B cell (primary cell): ENCODE data around the gene AVEN. TPM values are rescaled to one million over a fixed set of nuclear protein-coding genes. Genes with fewer than 3 reads are reported as not detected.

ENCODE experiments used
- ATAC-seq: fragments of 200-7000 bp; cut with Tn5 transposase; one replicate; pipeline ENCODE4 v1.10.0; 2021; ENCODE audit warnings: low read depth, mild to moderate bottlenecking, moderate number of reproducible peaks, moderate library complexity
- CTCF ChIA-PET: fragments of 350-600 bp; sonication (Branson Sonifier 250); formaldehyde crosslinking; loops from one replicate; lab custom pipeline; 2021; ENCODE audit warnings: antibody characterized with exemption, inconsistent platforms; lab: Charles Lee
- POLR2A ChIA-PET: fragments of 350-600 bp; sonication (Branson Sonifier 250); formaldehyde crosslinking; loops from one replicate; lab custom pipeline; 2021; ENCODE audit warnings: antibody characterized with exemption; lab: Charles Lee
- DNase-seq: peaks from one replicate; pipeline ENCODE4 v3.0.0; 2013
- H2AFZ ChIP-seq: 2 replicates; pipeline ENCODE4 v1.6.1; 2012; ENCODE audit warnings: mild to moderate bottlenecking, low read depth, low read length; ENCODE audit not compliant: insufficient read depth, poor library complexity, severe bottlenecking
- H3K27ac ChIP-seq, 2 donors: 1 replicate in 1 of 2; 2 replicates in 1 of 2; pipeline ENCODE4 v1.5.1; 2012 to 2013; ENCODE audit warnings: low read length in 2 of 2, mild to moderate bottlenecking in 2 of 2, moderate library complexity in 1 of 2
- H3K27me3 ChIP-seq, 4 experiments: fragments of 200-600 bp in 1 of 4; sonication (generic) in 1 of 4; replicated peaks in 1 of 4; 1 replicate in 2 of 4; 2 replicates in 2 of 4; pipeline versions ENCODE4 v1.6.1 to v1.7.0; 2013 to 2016; ENCODE audit warnings: low read length in 3 of 4, mild to moderate bottlenecking in 2 of 4, mixed read lengths in 1 of 4, moderate library complexity in 1 of 4; ENCODE audit not compliant: insufficient read depth in 4 of 4, control insufficient read depth in 3 of 4; ENCODE audit errors: control extremely low read depth in 1 of 4
- H3K36me3 ChIP-seq, 2 experiments: replicated peaks in 1 of 2; 1 replicate in 1 of 2; 2 replicates in 1 of 2; pipeline versions ENCODE4 v1.6.1 to v1.7.1; 2013; ENCODE audit warnings: low read length in 1 of 2; ENCODE audit not compliant: insufficient read depth in 2 of 2, control insufficient read depth in 1 of 2; ENCODE audit errors: control extremely low read depth in 1 of 2, extremely low read depth in 1 of 2
- H3K4me1 ChIP-seq, 2 donors: fragments of 200-600 bp in 1 of 2; sonication (generic) in 1 of 2; 1 replicate in 1 of 2; 2 replicates in 1 of 2; pipeline versions ENCODE4 v1.5.1 to v1.6.1; 2013 to 2017; ENCODE audit warnings: low read length in 2 of 2; ENCODE audit not compliant: control insufficient read depth in 2 of 2, insufficient read depth in 2 of 2
- H3K4me2 ChIP-seq: replicated peaks from 2 replicates; pipeline ENCODE3; 2012; ENCODE audit warnings: mild to moderate bottlenecking, low read depth, low read length; ENCODE audit not compliant: poor library complexity, severe bottlenecking
- H3K4me3 ChIP-seq, 5 experiments: fragments of 200-600 bp in 1 of 5; sonication (generic) in 1 of 5; 1 replicate in 3 of 5; 2 replicates in 2 of 5; pipeline versions ENCODE4 v1.5.1 to v1.7.0; 2011 to 2016; ENCODE audit warnings: low read length in 4 of 5, mild to moderate bottlenecking in 4 of 5, low read depth in 2 of 5, control low read depth in 1 of 5, moderate library complexity in 1 of 5; ENCODE audit not compliant: insufficient read depth in 1 of 5; ENCODE audit errors: control extremely low read depth in 1 of 5, extremely low read depth in 1 of 5
- H3K79me2 ChIP-seq: fragments of 200-600 bp; sonication (generic); one replicate; pipeline ENCODE4 v1.6.0; 2016; ENCODE audit warnings: low read length; ENCODE audit not compliant: control insufficient read depth, insufficient read depth
- H3K9ac ChIP-seq: fragments of 200-600 bp; sonication (generic); 2 replicates; pipeline ENCODE4 v1.6.1; 2017; ENCODE audit warnings: mild to moderate bottlenecking, low read length, moderate library complexity
- H3K9me3 ChIP-seq, 3 donors: one replicate each; pipeline versions ENCODE4 v1.6.1 to v1.7.1; 2013; ENCODE audit warnings: low read length in 2 of 3; ENCODE audit not compliant: control insufficient read depth in 2 of 3, insufficient read depth in 1 of 3; ENCODE audit errors: control extremely low read depth in 1 of 3
- H4K20me1 ChIP-seq: 2 replicates; pipeline ENCODE4 v1.6.0; 2012; ENCODE audit warnings: mild to moderate bottlenecking, low read length; ENCODE audit not compliant: insufficient read depth, control insufficient read depth, poor library complexity, severe bottlenecking
- H3K27ac Mint-ChIP-seq: one replicate; pipeline ENCODE4 v1.8.0; 2021; ENCODE audit warnings: mixed read lengths
- H3K27me3 Mint-ChIP-seq: one replicate; pipeline ENCODE4 v1.8.0; 2021; ENCODE audit warnings: mixed read lengths
- H3K4me1 Mint-ChIP-seq: one replicate; pipeline ENCODE4 v1.8.0; 2021; ENCODE audit warnings: mixed read lengths
- H3K4me3 Mint-ChIP-seq: one replicate; pipeline ENCODE4 v1.8.0; 2021; ENCODE audit warnings: mixed read lengths
- H3K9me3 Mint-ChIP-seq: one replicate; pipeline ENCODE4 v1.8.0; 2022; ENCODE audit warnings: mixed read lengths; ENCODE audit not compliant: insufficient read depth
- CTCF ChIP-seq: fragments of 200-600 bp; IDR thresholded peaks from one replicate; pipeline ENCODE4 v1.8.0; 2022; ENCODE audit warnings: antibody characterized with exemption, mild to moderate bottlenecking
- EZH2 ChIP-seq: IDR thresholded peaks from 2 replicates; pipeline ENCODE4 v1.6.1; 2012; ENCODE audit warnings: borderline replicate concordance, low read depth, mild to moderate bottlenecking, moderate library complexity, low read length; ENCODE audit not compliant: insufficient read depth, poor library complexity, severe bottlenecking
- WGBS: methylation state at CpG from one replicate; pipeline ENCODE4 v1.1.5; 2013; ENCODE audit warnings: missing lambda C conversion rate; ENCODE audit not compliant: insufficient coverage; 5-methylcytosine and 5-hydroxymethylcytosine counted together
- intact Hi-C: fragments of 100-400 bp; cut with micrococcal nuclease; formaldehyde crosslinking; loops from one replicate; pipeline ENCODE4 v1.10.0; 2022
- polyA plus RNA-seq: library from polyadenylated mRNA; depleted of rRNA; stranded (reverse); fragments of >200 nt; gene quantifications from 2 replicates; pipeline ENCODE4 v1.2.3, GENCODE V29; 2012
- total RNA-seq, 2 donors: library from RNA; stranded (reverse); fragments of 120-200 nt in 1 of 2; gene quantifications; 1 replicate in 1 of 2; 2 replicates in 1 of 2; pipeline versions ENCODE4 v1.2.3 to v1.2.4, GENCODE V29; 2013 to 2022

AVEN gene
- total and polyA plus RNA-seq, 2 donors (not counting 1 experiment from before 2014, with no cell fraction given): 1.8 to 8.2 TPM

GRCh38 chr15:33894193-33894592, 144.8 kb downstream of the AVEN start:
- Histone ChIP-seq H3K27ac (no peak overlapping the region), H3K79me2 (no peaks in the 10 kb centered on the region), H3K9me3 (peaks cover 0 to under 1% (median 0%) of the 10 kb centered on the region in 3 donors), H3K4me2 (no peak overlapping the region), H3K4me3 (no peak overlapping the region), H2AFZ (no peak overlapping the region), H4K20me1 (no peaks in the 10 kb centered on the region), H3K4me1 (no peaks in the 10 kb centered on the region), H3K27me3 (no peaks in the 10 kb centered on the region), H3K36me3 (no peaks in the 10 kb centered on the region), H3K9ac (no peak overlapping the region)
- no peak overlapping the region for H3K27ac Mint-ChIP-seq
- intact Hi-C loops: no loop called here
- no peaks in the 10 kb centered on the region for H3K9me3 Mint-ChIP-seq
- DNase-seq (no peak), ATAC-seq (no peak)
- CTCF ChIA-PET: no interaction called here
- no peak overlapping the region for H3K4me3 Mint-ChIP-seq
- H3K4me1 Mint-ChIP-seq: peaks cover 10% of the 10 kb centered on the region
- TF ChIP-seq CTCF (no peak), EZH2 (no peak)
- H3K27me3 Mint-ChIP-seq: no peaks in the 10 kb centered on the region
- 50% methylated on average over 2 of the region's 6 CpGs for WGBS
- POLR2A ChIA-PET: no interaction called here

GRCh38 chr15:33888176-33888575, 150.8 kb downstream of the AVEN start:
- no peak for ATAC-seq
- 75% methylated on average over 2 of the region's 2 CpGs for WGBS
- Histone ChIP-seq H3K27me3 (no peaks in the 10 kb centered on the region), H3K79me2 (no peaks in the 10 kb centered on the region), H3K4me3 (no peak overlapping the region), H2AFZ (no peak overlapping the region), H4K20me1 (no peaks in the 10 kb centered on the region), H3K27ac (no peak overlapping the region), H3K4me2 (no peak overlapping the region), H3K4me1 (no peaks in the 10 kb centered on the region), H3K9me3 (peaks cover 2 to 9% (median 5%) of the 10 kb centered on the region in 3 donors), H3K36me3 (no peaks in the 10 kb centered on the region), H3K9ac (no peak overlapping the region)
- intact Hi-C loops: no loop called here
- Mint-ChIP-seq H3K27me3 (no peaks in the 10 kb centered on the region), H3K27ac (no peak overlapping the region), H3K9me3 (peaks cover 9% of the 10 kb centered on the region), H3K4me1 (peaks cover 5% of the 10 kb centered on the region), H3K4me3 (no peak overlapping the region)
- no peak for DNase-seq
- CTCF ChIA-PET: no interaction called here
- TF ChIP-seq CTCF (no peak), EZH2 (no peak)
- POLR2A ChIA-PET: no interaction called here
